GM12878 (cell line): Measurements from ENCODE around the gene NOTCH1. TPM values are rescaled to one million over a fixed set of nuclear protein-coding genes. Genes with fewer than 3 reads are reported as not detected.

ENCODE experiments used
- ATAC-seq: fragments of 200-7000 bp; cut with Tn5 transposase; 3 replicates; pipeline ENCODE4 v1.9.1; 2020; ENCODE audit warnings: mild to moderate bottlenecking, moderate library complexity
- BruUV-seq: library from RNA; stranded (reverse); fragments of 400-500 nt; replicated peaks from 2 replicates; lab custom pipeline; 2021; lab: Mats Ljungman, UMichigan
- CTCF ChIA-PET: fragments of 300-600 bp; sonication (Branson Sonifier 250); formaldehyde crosslinking; extraction: SDS; loops from one replicate; lab custom pipeline; 2021; ENCODE audit warnings: inconsistent platforms; lab: Yijun Ruan, JAX
- POLR2A ChIA-PET: fragments of 350-600 bp; formaldehyde crosslinking; extraction: SDS; loops from one replicate; lab custom pipeline; 2021; ENCODE audit warnings: inconsistent platforms; lab: Charles Lee
- RAD21 ChIA-PET: fragments of 300-600 bp; sonication (Branson Sonifier 250); formaldehyde crosslinking; loops from one replicate; lab custom pipeline; 2023; ENCODE audit warnings: antibody characterized with exemption; ENCODE audit not compliant: unreplicated experiment; lab: Charles Lee
- SMC1A ChIA-PET: fragments of 300-600 bp; sonication (Branson Sonifier 250); formaldehyde crosslinking; loops from one replicate; lab custom pipeline; 2023; ENCODE audit not compliant: unreplicated experiment, uncharacterized antibody; lab: Charles Lee
- DNase-seq: peaks from one replicate; pipeline ENCODE4 v3.0.0-alpha.2; 2011; ENCODE audit warnings: low read depth, low spot score
- FAIRE-seq: peaks from 3 replicates; lab custom pipeline; 2011; peaks lifted over from hg19 to GRCh38; lab: Jason Lieb, UNC
- H2AFZ ChIP-seq: 2 replicates; pipeline ENCODE4 v1.6.0; 2011; ENCODE audit warnings: low read depth, low read length, control low read depth; ENCODE audit not compliant: control insufficient read depth
- H3K27ac ChIP-seq: 2 replicates; pipeline ENCODE4 v1.5.1; 2011; ENCODE audit warnings: control low read depth; ENCODE audit not compliant: control insufficient read depth, insufficient read depth
- H3K27me3 ChIP-seq, 2 experiments: replicated peaks in 1 of 2; 2 replicates each; pipeline versions ENCODE4 v1.6.0 to v1.6.1; 2011; ENCODE audit warnings: low read length in 1 of 2; ENCODE audit not compliant: control insufficient read depth in 2 of 2, insufficient read depth in 2 of 2
- H3K36me3 ChIP-seq, 2 experiments: 2 replicates each; pipeline ENCODE4 v1.5.1; 2011; ENCODE audit warnings: low read length in 1 of 2; ENCODE audit not compliant: control insufficient read depth in 2 of 2, insufficient read depth in 2 of 2
- H3K4me1 ChIP-seq: 2 replicates; pipeline ENCODE4 v1.6.1; 2011; ENCODE audit warnings: mild to moderate bottlenecking, low read length, moderate library complexity, mixed read lengths; ENCODE audit not compliant: control insufficient read depth, insufficient read depth
- H3K4me2 ChIP-seq: 2 replicates; pipeline ENCODE4 v1.6.0; 2011; ENCODE audit warnings: control low read depth; ENCODE audit not compliant: control insufficient read depth, insufficient read depth
- H3K4me3 ChIP-seq: fragments of 200-600 bp; sonication (generic); 2 replicates; pipeline ENCODE4 v1.5.1; 2016
- H3K79me2 ChIP-seq: 2 replicates; pipeline ENCODE4 v1.6.0; 2011; ENCODE audit warnings: low read length; ENCODE audit not compliant: control insufficient read depth, insufficient read depth
- H3K9ac ChIP-seq: 2 replicates; pipeline ENCODE4 v1.8.0; 2011; ENCODE audit warnings: low read length, control low read depth, mixed read lengths; ENCODE audit not compliant: control insufficient read depth, insufficient read depth
- H3K9me3 ChIP-seq: replicated peaks from 3 replicates; pipeline ENCODE4 v1.5.1; 2011; ENCODE audit warnings: mild to moderate bottlenecking, low read length; ENCODE audit not compliant: control insufficient read depth, insufficient read depth
- H4K20me1 ChIP-seq: 2 replicates; pipeline ENCODE4 v1.6.0; 2011; ENCODE audit not compliant: control insufficient read depth, insufficient read depth
- CHD2 ChIP-seq: IDR thresholded peaks from 2 replicates; pipeline ENCODE4 v1.6.1; 2011; ENCODE audit warnings: low read depth, low read length, improper control_type of control experiment, borderline replicate concordance
- EED ChIP-seq: sonication (generic); IDR thresholded peaks from 2 replicates; pipeline ENCODE4 v1.6.1; 2016; ENCODE audit warnings: antibody characterized with exemption, low read depth
- GABPA ChIP-seq: IDR thresholded peaks from 2 replicates; pipeline ENCODE4 v1.6.1; 2014; ENCODE audit warnings: antibody characterized with exemption, low read depth, mild to moderate bottlenecking, inconsistent platforms
- NR2C1 ChIP-seq: fragments of 450-650 bp; IDR thresholded peaks from 2 replicates; pipeline ENCODE4 v1.6.1; 2017; ENCODE audit warnings: antibody characterized with exemption, mild to moderate bottlenecking, moderate library complexity
- NRF1 ChIP-seq: conservative IDR thresholded peaks from 2 replicates; pipeline ENCODE4 v1.6.1; 2011; ENCODE audit warnings: mild to moderate bottlenecking, low read depth, low read length, improper control_type of control experiment
- PAX5 ChIP-seq: IDR thresholded peaks from 2 replicates; pipeline ENCODE4 v1.6.1; 2011; ENCODE audit warnings: low read depth, low read length, borderline replicate concordance
- PKNOX1 ChIP-seq: fragments of 450-650 bp; IDR thresholded peaks from 2 replicates; pipeline ENCODE4 v1.6.1; 2016; ENCODE audit warnings: mild to moderate bottlenecking
- RELB ChIP-seq: fragments of 450-650 bp; IDR thresholded peaks from 2 replicates; pipeline ENCODE4 v1.6.1; 2017; ENCODE audit warnings: low read depth, mild to moderate bottlenecking, moderate library complexity
- RUNX3 ChIP-seq: IDR thresholded peaks from 2 replicates; pipeline ENCODE4 v1.6.1; 2012; ENCODE audit warnings: low read length, inconsistent platforms
- SRF ChIP-seq, 2 experiments: IDR thresholded peaks; 2 replicates each; pipeline ENCODE4 v1.6.1; 2011; ENCODE audit warnings: low read depth in 2 of 2, low read length in 2 of 2, mild to moderate bottlenecking in 1 of 2, moderate library complexity in 1 of 2
- TBL1XR1 ChIP-seq: IDR thresholded peaks from 2 replicates; pipeline ENCODE4 v1.6.1; 2012; ENCODE audit warnings: low read depth, low read length, improper control_type of control experiment
- USF1 ChIP-seq: IDR thresholded peaks from 2 replicates; pipeline ENCODE4 v1.6.1; 2011; ENCODE audit warnings: borderline replicate concordance, low read depth, mild to moderate bottlenecking, moderate library complexity, mixed read lengths, low read length; ENCODE audit not compliant: insufficient read depth; ENCODE audit errors: extremely low read length
- ZNF207 ChIP-seq: fragments of 450-650 bp; IDR thresholded peaks from 2 replicates; pipeline ENCODE4 v1.6.1; 2014; ENCODE audit warnings: antibody characterized with exemption, mild to moderate bottlenecking, borderline replicate concordance
- WGBS: methylation state at CpG from one replicate; pipeline ENCODE4 v1.1.6; 2016; ENCODE audit warnings: low lambda C conversion rate; ENCODE audit not compliant: insufficient replicate concordance, insufficient coverage; ENCODE audit errors: missing lambda C conversion rate; 5-methylcytosine and 5-hydroxymethylcytosine counted together
- in situ Hi-C: fragments of 300-500 bp; cut with MboI; formaldehyde crosslinking; loops from 9 replicates; pipeline ENCODE4 v1.14.3; 2018; ENCODE audit warnings: mixed read lengths
- intact Hi-C: fragments of 100-400 bp; cut with micrococcal nuclease; formaldehyde crosslinking; loops from one replicate; pipeline ENCODE4 v1.14.2; 2022; ENCODE audit not compliant: unreplicated experiment
- polyA plus RNA-seq, 11 experiments: library from polyadenylated mRNA; depleted of rRNA in 4 of 11; unstranded in 6 of 11; stranded (reverse) in 5 of 11; fragments of >200 nt; fragmentation: Nextera tagmentation in 4 of 11; fragmentation: Illumina TruSeq in 1 of 11; extraction: Ambion mirVana in 4 of 11; extraction: Trizol in 1 of 11; gene quantifications; 1 replicate in 1 of 11; 2 replicates in 10 of 11; pipeline versions ENCODE4 v1.2.1 to v1.2.3, GENCODE V29; 2011 to 2016; ENCODE audit warnings: inconsistent platforms in 2 of 11, missing spikeins in 2 of 11, low read depth in 1 of 11
- total RNA-seq, 4 experiments: library from RNA; depleted of rRNA in 3 of 4; stranded (reverse); fragments of >200 nt in 3 of 4; fragmentation: Illumina TruSeq in 1 of 4; extraction: Trizol in 1 of 4; gene quantifications; 2 replicates each; pipeline versions ENCODE4 v1.2.1 to v1.2.3, GENCODE V29; 2013 to 2021

NOTCH1 gene
- total and polyA plus RNA-seq, 10 of the 15 experiments (the other 5 are each of a cell fraction or from before 2014, with no cell fraction given), result 0.02 to 40.0 (median 3.7) TPM

- RAD21 ChIA-PET, result no interaction called here
- no peak for FAIRE-seq
- Histone ChIP-seq H3K9me3 (no peaks in the 10 kb centered on the region), H3K4me2 (no peak overlapping the region), H3K4me1 (peaks cover 4% of the 10 kb centered on the region), H4K20me1 (no peaks in the 10 kb centered on the region)
- POLR2A ChIA-PET, result no interaction called here
- TF ChIP-seq USF1 (no peak), NRF1 (no peak), EED (no peak), SRF (IDR thresholded peaks at IDR 0.05; ENCODE audit: low read depth in 2 of 2, low read length in 2 of 2) (no peak), CHD2 (no peak), ZNF207 (no peak), PAX5 (no peak), TBL1XR1 (no peak), GABPA (no peak), RELB (no peak), NR2C1 (no peak), PKNOX1 (no peak), RUNX3 (no peak)
- TF ChIP-seq, all 136 proteins: peak for 0
- in situ Hi-C loops, result no loop called here
- intact Hi-C loops, result no loop called here
- Histone ChIP-seq H3K27me3 (no peaks in the 10 kb centered on the region), H3K9ac (no peak overlapping the region), H3K36me3 (no peaks in the 10 kb centered on the region), H3K4me3 (no peak overlapping the region), H3K27ac (no peak overlapping the region), H2AFZ (no peak overlapping the region), H3K79me2 (no peaks in the 10 kb centered on the region)
- ATAC-seq (no peak), DNase-seq (no peak)
- ChIA-PET CTCF (interaction anchor here (0.8 to 1.1 kb wide), 2 partner anchors 46 to 76 kb away, joined by 3 to 4 read pairs; no protein-coding TSS in a partner anchor), SMC1A (interaction anchor here (2.2 kb wide), 1 partner anchor 9 kb away, joined by 8 read pairs; no protein-coding TSS in a partner anchor)
- BruUV-seq, result no TSS peak
- 58% methylated on average over 10 of the region's 17 CpGs for WGBS
Observed at GRCh38 chr9:136572003-136572827, 26.4 kb upstream of the NOTCH1 start.
